NCI-H187 treated with DMSO at 0.1 percent for 48 hours (cell line): ENCODE data around the gene PNPLA7.

Source experiments
- DNase-seq: peaks from one replicate; lab custom pipeline; 2025; lab: John Stamatoyannopoulos, UW

Gene PNPLA7

GRCh38 chr9:137434498-137435380 is 115.5 kb downstream of the PNPLA7 start:
- no peak for DNase-seq

GRCh38 chr9:137433916-137434431 is 116.2 kb downstream of the PNPLA7 start:
- DNase-seq = no peak

GRCh38 chr9:137433349-137433915 is 116.8 kb downstream of the PNPLA7 start:
- DNase-seq = no peak

- no peak for DNase-seq
Measured at GRCh38 chr9:137432687-137433348, 117.4 kb downstream of the PNPLA7 start.

- no peak for DNase-seq
Measured at GRCh38 chr9:137431416-137431931, 118.7 kb downstream of the PNPLA7 start.

- no peak for DNase-seq
Measured at GRCh38 chr9:137430723-137431415, 119.3 kb downstream of the PNPLA7 start.

GRCh38 chr9:137429974-137430722 is 120.1 kb downstream of the PNPLA7 start:
- DNase-seq = no peak

- DNase-seq = no peak
Measured at GRCh38 chr9:137429546-137429890, 120.7 kb downstream of the PNPLA7 start.

- DNase-seq = no peak
Measured at GRCh38 chr9:137428841-137429545, 121.2 kb downstream of the PNPLA7 start.

- no peak for DNase-seq
Measured at GRCh38 chr9:137428311-137428630, 121.9 kb downstream of the PNPLA7 start.

GRCh38 chr9:137427454-137428310 is 122.5 kb downstream of the PNPLA7 start:
- no peak for DNase-seq

- DNase-seq = no peak
Measured at GRCh38 chr9:137426018-137426681, 124.1 kb downstream of the PNPLA7 start.

GRCh38 chr9:137423514-137424291 is 126.5 kb downstream of the PNPLA7 start:
- DNase-seq = no peak

GRCh38 chr9:137422604-137423513 is 127.3 kb downstream of the PNPLA7 start, which contains the start of the genes EXD3 and NOXA1:
EXD3 (minus strand) TSS chr9:137423162; CDS start chr9:137395357, 27,805 bp downstream.
NOXA1 (plus strand) TSS chr9:137423393; CDS start chr9:137423530, 137 bp downstream.
- DNase-seq = no peak

GRCh38 chr9:137421838-137422603 is 128.2 kb downstream of the PNPLA7 start:
- no peak for DNase-seq
